GM21528 (cell line): Measurements from ENCODE around the gene MFSD2A.
"Not testable (repeated sequence)": the region's sequence is repeated elsewhere in the genome, so short reads cannot be mapped to it uniquely, and the experiment has no call there.

Source experiments
- ATAC-seq: cut with Tn5 transposase; IDR thresholded peaks from one replicate; pipeline ENCODE4 v1.9.1; 2021; ENCODE audit warnings: mild to moderate bottlenecking, moderate library complexity; ENCODE audit not compliant: unreplicated experiment, low FRiP score

MFSD2A gene

GRCh38 chr1:39996396-39997004 lies 41.6 kb downstream of the MFSD2A start:
- ATAC-seq, result no peak

- ATAC-seq, result no peak
Observed at GRCh38 chr1:40001456-40001855, 46.5 kb downstream of the MFSD2A start.

- peak; percentile 72 for ATAC-seq
Observed at GRCh38 chr1:40003156-40004093, 48.5 kb downstream of the MFSD2A start.

- no peak for ATAC-seq
Observed at GRCh38 chr1:40004857-40005256, 49.9 kb downstream of the MFSD2A start.

GRCh38 chr1:40007481-40008034 lies 52.6 kb downstream of the MFSD2A start:
- ATAC-seq, result not testable (repeated sequence)

GRCh38 chr1:40011198-40011597 lies 56.3 kb downstream of the MFSD2A start:
- ATAC-seq, result no peak

- no peak for ATAC-seq
Observed at GRCh38 chr1:40014253-40014706, 59.3 kb downstream of the MFSD2A start.

- no peak for ATAC-seq
Observed at GRCh38 chr1:40014812-40015594, 60.1 kb downstream of the MFSD2A start.

- no peak for ATAC-seq
Observed at GRCh38 chr1:40017951-40018575, 63.1 kb downstream of the MFSD2A start.
